Hepatocyte (in vitro differentiated cells): ENCODE measurements around the gene MAPKAP1. TPM values are rescaled to one million over a fixed set of nuclear protein-coding genes. Genes with fewer than 3 reads are reported as not detected.
"Not testable (repeated sequence)": the region's sequence is repeated elsewhere in the genome, so short reads cannot be mapped to it uniquely, and the experiment has no call there.

Experiments used
- DNase-seq: peaks from one replicate; pipeline ENCODE4 v3.0.0-alpha.2; 2016; ENCODE audit warnings: low spot score
- H2AFZ ChIP-seq: fragments of 200-600 bp; sonication (generic); 2 replicates; pipeline ENCODE4 v1.6.0; 2016; ENCODE audit warnings: antibody characterized with exemption, mild to moderate bottlenecking
- H3K27ac ChIP-seq: fragments of 200-600 bp; sonication (generic); 2 replicates; pipeline ENCODE4 v1.5.1; 2016; ENCODE audit warnings: mild to moderate bottlenecking
- H3K27me3 ChIP-seq: fragments of 200-600 bp; sonication (generic); 2 replicates; pipeline ENCODE4 v1.6.1; 2016
- H3K36me3 ChIP-seq: fragments of 200-600 bp; sonication (generic); replicated peaks from 2 replicates; pipeline ENCODE4 v1.5.1; 2016; ENCODE audit warnings: low read depth; ENCODE audit not compliant: insufficient read depth
- H3K4me1 ChIP-seq: fragments of 200-600 bp; sonication (generic); 2 replicates; pipeline ENCODE4 v1.5.1; 2016; ENCODE audit warnings: mild to moderate bottlenecking, moderate library complexity; ENCODE audit not compliant: insufficient read depth
- H3K4me2 ChIP-seq: fragments of 200-600 bp; sonication (generic); 2 replicates; pipeline ENCODE4 v1.6.0; 2016
- H3K4me3 ChIP-seq: fragments of 200-600 bp; sonication (generic); 2 replicates; pipeline ENCODE4 v1.5.1; 2016; ENCODE audit warnings: mild to moderate bottlenecking
- H3K79me2 ChIP-seq: fragments of 200-600 bp; sonication (generic); 2 replicates; pipeline ENCODE4 v1.6.0; 2017; ENCODE audit warnings: mild to moderate bottlenecking
- H3K9me2 ChIP-seq: fragments of 200-600 bp; sonication (generic); replicated peaks from 2 replicates; pipeline ENCODE4 v1.6.0; 2017; ENCODE audit warnings: mild to moderate bottlenecking; ENCODE audit not compliant: insufficient read depth
- H3K9me3 ChIP-seq: fragments of 200-600 bp; sonication (generic); 2 replicates; pipeline ENCODE4 v1.5.1; 2016; ENCODE audit warnings: low read depth, mild to moderate bottlenecking
- H4K20me1 ChIP-seq: fragments of 200-600 bp; sonication (generic); 2 replicates; pipeline ENCODE4 v1.6.0; 2016; ENCODE audit warnings: mild to moderate bottlenecking; ENCODE audit not compliant: insufficient read depth, poor library complexity, severe bottlenecking
- CTCF ChIP-seq: fragments of 200-600 bp; sonication (generic); IDR thresholded peaks from 2 replicates; pipeline ENCODE4 v1.5.1; 2016; ENCODE audit warnings: antibody characterized with exemption, mild to moderate bottlenecking; ENCODE audit not compliant: poor library complexity
- EZH2 ChIP-seq: fragments of 200-600 bp; sonication (generic); IDR thresholded peaks from 2 replicates; pipeline ENCODE4 v1.6.1; 2016; ENCODE audit warnings: antibody characterized with exemption, mild to moderate bottlenecking, borderline replicate concordance
- EZH2phosphoT487 ChIP-seq: fragments of 200-600 bp; sonication (generic); IDR thresholded peaks from one replicate; pipeline ENCODE4 v1.6.1; 2018; ENCODE audit warnings: antibody characterized with exemption, mild to moderate bottlenecking, low read depth, moderate library complexity; ENCODE audit not compliant: unreplicated experiment, severe bottlenecking
- WGBS: methylation state at CpG from one replicate; pipeline ENCODE4 v1.1.6; 2016; ENCODE audit warnings: low lambda C conversion rate; ENCODE audit errors: missing lambda C conversion rate; 5-methylcytosine and 5-hydroxymethylcytosine counted together
- polyA plus RNA-seq: library from polyadenylated mRNA; unstranded; fragments of >200 nt; fragmentation: Nextera tagmentation; extraction: Ambion mirVana; gene quantifications from 2 replicates; pipeline ENCODE4 v1.2.1, GENCODE V29; 2016
- total RNA-seq: library from RNA; depleted of rRNA; stranded (reverse); fragments of >200 nt; gene quantifications from 2 replicates; pipeline ENCODE4 v1.2.3, GENCODE V29; 2014

Gene MAPKAP1
- total and polyA plus RNA-seq, 2 experiments from 2014 or later: 74.5 to 79.4 TPM

GRCh38 chr9:125570246-125570645 is 136.8 kb downstream of the MAPKAP1 start:
- Histone ChIP-seq H3K9me2 (no peaks in the 10 kb centered on the region), H3K27me3 (no peaks in the 10 kb centered on the region), H3K4me1 (no peaks in the 10 kb centered on the region), H3K27ac (no peak overlapping the region), H3K36me3 (no peaks in the 10 kb centered on the region), H3K9me3 (peaks cover 16% of the 10 kb centered on the region), H3K79me2 (no peaks in the 10 kb centered on the region), H4K20me1 (no peaks in the 10 kb centered on the region), H3K4me3 (no peak overlapping the region), H3K4me2 (no peak overlapping the region), H2AFZ (no peak overlapping the region)
- no peak for DNase-seq
- WGBS: 95% methylated on average over 2 of the region's 2 CpGs
- TF ChIP-seq CTCF: no peak
- no peak for TF ChIP-seq EZH2phosphoT487
- no peak for TF ChIP-seq EZH2

GRCh38 chr9:125568621-125569020 is 138.4 kb downstream of the MAPKAP1 start:
- Histone ChIP-seq H3K4me3 (no peak overlapping the region), H3K4me1 (peaks cover 4% of the 10 kb centered on the region), H2AFZ (no peak overlapping the region), H3K4me2 (no peak overlapping the region), H3K9me3 (peaks cover 16% of the 10 kb centered on the region), H3K27ac (no peak overlapping the region), H3K27me3 (no peaks in the 10 kb centered on the region), H3K9me2 (no peaks in the 10 kb centered on the region), H4K20me1 (no peaks in the 10 kb centered on the region), H3K36me3 (no peaks in the 10 kb centered on the region), H3K79me2 (no peaks in the 10 kb centered on the region)
- no peak for DNase-seq
- TF ChIP-seq EZH2: no peak
- WGBS: 82% methylated on average over 4 of the region's 4 CpGs

- not testable (repeated sequence) for H3K36me3 ChIP-seq, H3K4me2 ChIP-seq
Measured at GRCh38 chr9:125566051-125566450, 141.0 kb downstream of the MAPKAP1 start.

GRCh38 chr9:125565126-125565525 is 141.9 kb downstream of the MAPKAP1 start:
- no peak overlapping the region for H3K4me2 ChIP-seq
- DNase-seq: no peak
- no peaks in the 10 kb centered on the region for H3K79me2 ChIP-seq
- no peaks in the 10 kb centered on the region for H4K20me1 ChIP-seq
- no peaks in the 10 kb centered on the region for H3K9me3 ChIP-seq
- no peaks in the 10 kb centered on the region for H3K36me3 ChIP-seq
- H3K4me1 ChIP-seq: peaks cover 4% of the 10 kb centered on the region
- no peak overlapping the region for H3K4me3 ChIP-seq
- H2AFZ ChIP-seq: no peak overlapping the region
- TF ChIP-seq CTCF (no peak), EZH2phosphoT487 (no peak), EZH2 (no peak)
- WGBS: 92% methylated on average over 2 of the region's 2 CpGs
- no peaks in the 10 kb centered on the region for H3K9me2 ChIP-seq
- H3K27me3 ChIP-seq: no peaks in the 10 kb centered on the region
- no peak overlapping the region for H3K27ac ChIP-seq

More at GRCh38 chr9:125566051-125566450, 141.0 kb downstream of the MAPKAP1 start:
- H3K4me3 ChIP-seq, DNase-seq, H3K9me3 ChIP-seq, H3K27me3 ChIP-seq, H3K79me2 ChIP-seq, H3K4me1 ChIP-seq, H3K9me2 ChIP-seq, H3K27ac ChIP-seq, H4K20me1 ChIP-seq, H2AFZ ChIP-seq: not testable (repeated sequence)
